ENCODE results near the gene COL27A1.

Gene COL27A1

DNA sequence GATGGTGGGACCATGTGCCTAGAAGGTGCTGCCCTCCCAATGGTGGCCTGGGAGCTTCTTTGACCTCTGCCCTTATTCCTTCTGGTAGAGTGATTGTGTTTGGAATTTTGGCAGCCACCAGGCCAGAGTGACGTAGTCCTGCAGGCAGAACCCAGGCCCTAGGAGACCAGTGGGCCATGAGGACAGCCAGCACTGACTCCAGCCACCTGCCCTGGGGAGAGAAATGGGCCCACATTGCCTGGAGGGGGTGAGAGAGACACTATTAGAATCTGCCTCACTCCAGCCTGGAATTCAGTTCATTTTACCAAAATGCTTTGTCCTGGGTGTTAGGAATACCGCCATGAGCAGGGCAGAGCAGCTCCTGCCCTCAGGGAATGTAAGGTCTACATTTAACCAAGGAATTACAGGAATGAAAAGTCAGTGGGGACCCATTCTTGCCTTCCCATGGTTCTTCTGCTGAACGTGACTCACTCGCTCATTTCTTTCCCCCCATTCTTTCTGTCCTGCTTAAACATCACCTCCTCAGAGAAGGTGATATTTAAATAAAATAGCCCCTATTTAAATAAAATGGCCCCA lies 5.5 kb upstream of the COL27A1 start:
- DNase-seq, result no peak

- no peak for DNase-seq
Measured at GRCh38 chr9:114150608-114151007, 4.7 kb upstream of the COL27A1 start.

DNA sequence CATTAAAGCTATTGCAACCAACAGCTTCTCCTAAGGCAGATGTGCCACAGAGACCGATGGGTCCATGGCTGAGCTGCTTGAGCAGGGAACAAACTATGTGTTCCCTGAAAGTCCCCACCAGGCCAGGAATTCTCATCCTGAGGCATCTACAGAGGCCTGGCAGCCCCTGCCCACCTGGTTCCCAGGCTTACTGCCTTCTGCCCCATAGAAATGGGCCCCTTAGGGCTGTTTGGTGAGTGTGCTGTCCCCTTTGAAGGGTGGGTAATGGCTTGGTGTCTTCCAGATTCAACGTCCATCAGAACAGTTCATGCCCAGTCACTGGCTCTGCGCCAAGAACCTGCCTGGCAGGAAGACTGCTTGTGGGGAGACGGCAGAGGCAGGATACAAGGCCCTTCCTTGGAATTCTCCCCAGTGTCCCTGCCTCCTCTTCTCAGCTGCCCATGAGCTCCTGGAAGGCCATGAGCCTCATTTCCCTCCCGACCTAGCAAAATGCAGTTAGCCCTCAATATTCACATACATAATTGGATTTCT lies 3.8 kb upstream of the COL27A1 start:
- DNase-seq, result no peak

DNA sequence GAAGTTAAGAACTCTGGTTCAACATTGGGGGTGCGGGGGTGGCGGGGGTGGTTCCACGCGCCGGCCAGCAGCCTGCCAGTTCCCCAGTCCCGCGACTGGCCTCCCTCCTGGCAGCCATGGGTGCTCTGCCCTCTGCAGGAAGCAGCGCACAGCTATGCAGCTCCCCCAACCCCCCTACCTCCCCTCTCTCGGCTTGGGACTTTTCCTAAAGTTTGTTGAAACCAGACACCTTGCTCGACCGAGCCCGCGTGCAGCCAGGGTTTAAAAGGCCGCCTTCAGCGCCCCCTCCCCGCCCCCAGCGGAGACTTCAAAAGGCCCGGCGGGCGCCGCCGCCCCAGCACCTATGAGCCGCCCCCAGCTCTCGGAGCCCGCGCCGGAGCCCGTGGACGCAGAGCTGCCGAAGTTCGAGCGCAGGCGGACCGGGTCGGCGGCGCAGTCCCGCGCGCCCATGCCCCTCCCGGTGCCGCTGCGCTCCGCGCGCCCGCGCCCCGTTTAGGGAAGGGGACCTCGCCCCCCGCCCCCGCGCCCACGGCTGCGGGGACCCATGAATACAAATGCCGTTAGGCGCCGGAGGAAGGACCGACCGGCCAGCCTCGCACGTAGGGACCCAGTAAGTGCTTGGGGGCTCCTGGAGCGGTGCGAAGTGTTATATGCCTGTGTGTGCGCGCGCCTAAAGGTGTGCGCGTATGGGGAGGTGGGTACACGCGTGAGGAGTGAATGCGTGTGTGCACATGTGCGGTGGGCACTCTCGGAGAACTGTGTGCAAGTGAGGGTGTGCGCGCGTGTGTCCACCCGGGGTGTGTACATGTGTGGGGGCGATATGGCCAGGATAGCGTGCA lies 1.4 kb upstream of the COL27A1 start:
- DNase-seq, result peak; percentile 24

- no peak for DNase-seq
Measured at GRCh38 chr9:114154600-114155102, 686 bp upstream of the COL27A1 start.

- DNase-seq, result no peak
Measured at GRCh38 chr9:114155995-114156656, 789 bp downstream of the COL27A1 start.

GRCh38 chr9:114156657-114157421 lies 1.5 kb downstream of the COL27A1 start:
- peak; percentile 56 for DNase-seq

DNA sequence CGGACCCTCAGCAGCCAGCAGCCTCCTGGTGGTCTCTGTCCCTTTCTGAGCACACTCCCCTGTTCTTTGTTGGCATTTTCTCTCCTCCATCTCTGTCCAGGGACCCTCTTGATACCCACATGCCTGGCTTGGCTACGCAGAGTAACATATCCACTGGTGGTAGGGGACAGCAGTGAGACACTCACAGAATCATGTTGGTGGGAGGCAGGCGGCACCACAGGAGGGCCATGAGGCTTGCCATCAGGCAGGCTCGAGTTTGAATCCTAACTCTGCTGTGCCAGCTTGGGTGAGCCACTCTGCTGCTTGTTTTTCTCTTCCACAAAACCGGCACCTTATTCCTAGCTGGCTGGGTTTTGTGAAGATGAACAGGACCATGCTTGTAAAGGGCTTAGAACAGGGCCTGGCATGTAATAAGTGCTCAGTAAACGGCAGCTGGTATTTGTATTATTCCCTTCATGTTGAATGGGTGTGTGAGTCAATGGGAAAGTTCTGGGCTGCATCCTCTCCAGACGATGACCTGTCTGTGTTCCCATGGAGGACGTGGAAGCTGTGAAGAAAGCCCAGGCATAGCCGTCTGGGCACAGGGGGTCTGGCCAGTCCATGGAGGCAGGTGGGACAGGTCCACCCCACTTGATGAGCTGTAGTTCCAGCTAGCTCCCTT lies 2.3 kb downstream of the COL27A1 start:
- DNase-seq, result no peak

DNA sequence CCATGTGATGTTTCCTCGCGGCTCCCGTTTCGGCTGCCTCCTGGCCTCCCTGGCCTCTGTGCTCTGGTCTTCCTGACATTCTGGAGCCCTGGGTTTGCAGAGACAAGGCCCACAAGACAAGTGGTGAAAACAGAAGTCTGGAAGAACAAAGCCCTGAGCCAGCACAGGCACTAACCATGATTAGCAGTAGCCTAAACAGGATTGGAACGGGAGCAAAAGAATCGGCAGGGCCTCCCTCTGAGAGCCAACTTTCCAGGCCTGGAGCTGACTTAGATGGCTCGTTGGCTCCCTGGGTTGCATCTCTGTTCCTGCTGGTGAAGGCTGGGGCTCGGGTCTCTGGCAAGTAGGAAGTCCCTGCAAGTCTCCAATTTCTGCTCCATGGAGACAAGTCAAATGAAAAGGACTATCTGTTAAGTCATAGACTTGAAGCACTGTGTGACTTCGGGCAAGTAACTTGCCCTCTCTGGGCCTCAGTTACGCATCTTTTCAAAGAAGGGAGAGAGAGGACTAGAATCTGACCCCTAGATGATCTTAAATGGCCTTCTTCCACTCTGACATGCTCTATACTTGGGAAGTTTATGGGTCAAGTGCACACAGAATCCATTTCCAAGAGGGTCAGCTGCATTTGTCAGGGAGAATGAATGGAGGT lies 3.3 kb downstream of the COL27A1 start:
- DNase-seq, result no peak

DNA sequence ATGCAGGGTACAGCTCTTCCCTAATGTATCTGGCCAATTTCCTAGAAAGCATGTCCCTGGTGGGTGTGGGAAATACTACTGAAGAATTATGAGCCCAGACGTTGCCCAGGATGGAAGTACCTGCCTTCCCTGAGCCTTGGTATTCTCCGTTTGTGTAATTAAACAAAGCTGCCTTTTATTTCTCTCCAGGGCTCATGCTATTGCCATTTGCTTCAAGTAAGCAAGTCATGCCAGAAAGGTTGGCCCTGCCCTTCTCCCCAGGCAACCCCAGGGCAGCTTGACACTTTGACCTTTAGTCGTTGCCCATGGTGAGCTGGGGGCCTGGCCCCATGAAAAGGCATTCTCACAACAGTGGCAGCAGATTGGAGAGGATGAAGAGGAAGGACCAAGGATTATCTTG lies 4.4 kb downstream of the COL27A1 start:
- DNase-seq, result no peak

DNA sequence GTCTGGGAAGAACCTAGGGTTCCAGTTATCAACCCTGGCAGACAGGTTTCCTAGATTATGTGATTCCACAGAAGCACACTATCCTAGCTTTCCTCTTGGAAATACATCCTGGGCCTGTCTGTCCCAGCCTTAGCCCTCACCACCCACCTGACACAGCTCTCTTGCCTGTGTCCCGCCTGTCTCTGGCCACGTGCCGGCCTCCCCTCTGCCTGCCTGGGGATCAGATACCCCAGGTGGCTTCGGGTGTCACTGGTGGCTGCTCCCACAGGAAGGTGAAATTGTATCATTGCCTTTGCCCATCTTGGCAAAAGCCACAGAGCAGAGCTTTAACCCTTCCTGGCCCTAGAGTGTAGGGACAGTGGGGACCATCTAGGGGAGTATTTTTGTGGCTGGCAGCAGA lies 6.2 kb downstream of the COL27A1 start:
- no peak for DNase-seq

DNA sequence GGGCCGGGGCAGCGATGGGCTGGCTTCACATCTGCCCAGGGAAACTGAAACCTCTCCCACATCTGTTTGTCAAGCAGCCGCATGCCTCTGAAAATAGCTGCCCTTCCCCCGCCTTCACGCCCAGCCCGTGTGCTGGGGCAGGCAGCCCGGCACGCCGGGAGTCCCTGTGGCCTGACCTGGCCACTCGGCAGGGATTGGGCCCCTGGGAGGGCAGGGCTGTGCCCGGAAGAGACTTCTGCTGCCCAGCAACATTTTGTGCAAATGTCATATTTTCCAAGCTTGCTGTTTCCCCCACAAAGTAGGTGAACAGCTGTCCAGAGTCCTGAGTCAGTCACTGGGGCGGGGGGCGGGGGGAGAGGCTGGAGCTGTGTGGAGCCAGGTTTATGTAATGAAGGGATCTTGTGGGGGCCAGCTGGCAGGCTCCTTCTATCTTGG lies 8.2 kb downstream of the COL27A1 start:
- DNase-seq, result no peak

- no peak for DNase-seq
Measured at GRCh38 chr9:114164191-114164794, 9.0 kb downstream of the COL27A1 start.

DNA sequence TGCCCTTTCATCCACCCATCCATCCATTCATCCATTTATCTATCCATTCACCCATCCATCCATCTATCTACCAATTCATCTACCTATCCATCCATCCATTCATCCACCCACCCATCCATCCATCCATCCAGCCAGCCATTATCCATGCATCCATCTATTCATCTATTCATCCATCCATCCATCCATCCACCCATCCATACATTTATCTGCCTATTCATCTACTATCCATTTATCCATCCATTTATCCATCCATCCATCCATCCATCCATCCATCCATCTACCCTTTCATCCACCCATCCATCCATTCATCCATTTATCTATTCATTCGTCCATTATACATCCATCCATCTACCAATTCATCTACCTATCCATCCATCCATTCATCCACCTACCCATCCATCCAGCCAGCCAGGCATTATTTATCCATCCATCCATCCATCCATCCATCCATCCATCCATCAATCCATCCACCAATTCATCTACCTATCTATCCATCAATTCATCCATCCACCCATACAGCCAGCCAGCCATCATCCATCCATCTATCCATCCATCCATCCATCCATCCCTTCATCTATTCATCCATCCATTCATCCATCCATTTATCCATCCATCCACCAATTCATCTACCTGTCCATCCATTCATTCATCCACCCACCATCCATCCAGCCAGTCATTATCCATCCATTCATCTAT lies 10.2 kb downstream of the COL27A1 start:
- no peak for DNase-seq

DNA sequence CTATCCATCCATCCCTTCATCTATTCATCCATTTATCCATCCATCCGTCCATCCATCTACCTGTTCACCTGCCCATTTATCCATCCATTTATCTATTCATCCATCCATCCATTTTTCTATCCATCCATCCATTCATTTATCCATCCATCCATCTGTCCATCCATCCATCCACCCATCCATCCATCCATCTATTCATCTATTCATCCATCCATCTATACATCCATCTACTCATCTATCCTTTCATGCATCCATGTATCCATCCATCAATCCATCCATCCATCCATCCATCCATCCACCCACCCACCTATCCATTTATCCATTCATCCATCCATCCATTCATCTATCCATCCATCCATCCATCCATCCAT lies 10.8 kb downstream of the COL27A1 start:
- no peak for DNase-seq

DNA sequence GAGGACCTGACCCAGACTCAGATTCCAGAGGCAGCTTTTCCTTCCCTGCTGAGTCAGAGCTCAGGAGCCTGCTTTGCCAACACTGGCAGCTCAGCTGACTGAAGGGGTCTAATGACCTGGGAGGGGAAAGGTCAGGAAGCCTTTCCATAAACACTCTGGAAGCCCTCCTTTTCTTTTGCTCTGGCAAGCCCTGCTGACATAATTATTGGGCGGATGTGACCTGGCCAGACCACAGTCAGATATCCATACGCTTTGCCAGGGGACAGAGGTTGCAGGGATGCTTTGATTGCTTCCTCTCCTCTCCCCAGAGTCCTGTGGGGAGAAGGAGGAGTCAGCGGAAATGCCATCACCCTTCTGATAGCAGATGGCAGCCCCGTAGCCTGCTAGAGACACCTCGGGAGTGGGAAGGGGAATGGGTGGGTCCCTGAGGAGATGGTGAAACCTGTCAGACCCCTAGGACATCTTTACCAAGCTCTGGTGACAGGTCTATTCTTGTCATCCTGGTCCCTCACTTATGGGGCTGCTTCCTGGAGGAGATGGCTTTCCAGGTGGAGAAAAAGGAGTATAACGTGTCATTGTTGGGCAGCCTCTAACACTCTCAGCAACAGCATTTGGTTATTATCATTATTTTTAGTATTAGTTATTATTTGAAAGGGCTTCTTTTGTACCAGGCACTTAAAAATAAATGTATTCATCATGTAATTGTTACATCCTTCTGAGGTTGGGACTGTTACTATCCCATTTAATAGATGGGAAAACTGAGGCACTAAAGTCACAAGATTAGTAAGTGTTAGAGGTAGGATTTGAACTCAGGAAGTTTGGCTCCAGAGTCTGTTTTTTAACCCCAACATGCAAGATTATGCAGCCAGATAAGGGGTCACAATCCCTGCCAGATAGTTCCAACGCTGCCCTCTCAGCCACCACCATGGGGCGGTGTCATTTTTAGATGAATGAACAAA lies 11.6 kb downstream of the COL27A1 start:
- DNase-seq, result no peak

DNA sequence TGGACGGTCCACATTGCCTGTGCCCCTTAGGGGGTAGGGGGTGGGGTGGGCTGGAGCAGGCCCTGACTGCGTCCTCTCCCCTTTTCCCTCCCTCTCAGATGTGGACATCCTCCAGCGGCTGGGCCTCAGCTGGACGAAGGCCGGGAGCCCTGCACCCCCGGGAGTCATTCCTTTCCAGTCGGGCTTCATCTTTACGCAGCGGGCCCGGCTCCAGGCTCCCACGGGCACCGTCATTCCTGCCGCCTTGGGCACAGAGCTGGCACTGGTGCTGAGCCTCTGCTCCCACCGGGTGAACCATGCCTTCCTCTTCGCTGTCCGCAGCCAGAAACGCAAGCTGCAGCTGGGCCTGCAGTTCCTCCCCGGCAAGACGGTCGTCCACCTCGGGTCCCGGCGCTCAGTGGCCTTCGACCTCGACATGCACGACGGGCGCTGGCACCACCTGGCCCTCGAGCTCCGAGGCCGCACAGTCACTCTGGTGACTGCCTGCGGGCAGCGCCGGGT lies 12.3 kb downstream of the COL27A1 start:
- no peak for DNase-seq

DNA sequence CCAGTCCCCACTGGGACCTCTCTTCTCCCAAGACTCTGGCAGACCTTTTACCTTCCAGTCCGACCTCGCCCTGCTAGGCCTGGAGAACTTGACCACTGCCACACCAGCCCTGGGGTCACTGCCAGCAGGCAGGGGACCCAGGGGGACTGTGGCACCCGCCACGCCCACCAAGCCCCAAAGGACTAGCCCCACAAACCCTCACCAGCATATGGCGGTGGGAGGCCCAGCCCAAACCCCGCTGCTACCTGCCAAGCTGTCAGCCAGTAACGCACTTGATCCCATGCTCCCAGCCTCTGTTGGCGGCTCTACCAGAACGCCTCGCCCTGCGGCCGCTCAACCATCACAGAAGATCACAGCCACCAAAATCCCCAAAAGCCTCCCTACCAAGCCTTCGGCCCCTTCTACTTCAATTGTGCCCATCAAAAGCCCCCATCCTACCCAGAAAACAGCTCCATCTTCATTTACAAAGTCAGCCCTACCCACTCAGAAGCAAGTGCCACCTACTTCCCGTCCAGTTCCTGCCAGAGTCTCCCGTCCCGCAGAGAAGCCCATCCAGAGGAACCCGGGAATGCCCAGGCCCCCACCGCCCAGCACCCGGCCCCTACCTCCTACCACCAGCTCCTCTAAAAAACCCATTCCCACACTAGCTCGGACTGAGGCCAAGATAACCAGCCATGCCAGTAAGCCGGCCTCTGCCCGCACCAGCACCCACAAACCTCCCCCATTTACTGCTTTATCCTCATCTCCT lies 13.1 kb downstream of the COL27A1 start:
- no peak for DNase-seq
